GM19452 (cell line): ENCODE measurements around the gene EVI5.
"Not testable (repeated sequence)": the region's sequence is repeated elsewhere in the genome, so short reads cannot be mapped to it uniquely, and the experiment has no call there.

ENCODE experiments used
- ATAC-seq: cut with Tn5 transposase; IDR thresholded peaks from one replicate; pipeline ENCODE4 v1.9.1; 2021; ENCODE audit not compliant: unreplicated experiment

The EVI5 gene

DNA sequence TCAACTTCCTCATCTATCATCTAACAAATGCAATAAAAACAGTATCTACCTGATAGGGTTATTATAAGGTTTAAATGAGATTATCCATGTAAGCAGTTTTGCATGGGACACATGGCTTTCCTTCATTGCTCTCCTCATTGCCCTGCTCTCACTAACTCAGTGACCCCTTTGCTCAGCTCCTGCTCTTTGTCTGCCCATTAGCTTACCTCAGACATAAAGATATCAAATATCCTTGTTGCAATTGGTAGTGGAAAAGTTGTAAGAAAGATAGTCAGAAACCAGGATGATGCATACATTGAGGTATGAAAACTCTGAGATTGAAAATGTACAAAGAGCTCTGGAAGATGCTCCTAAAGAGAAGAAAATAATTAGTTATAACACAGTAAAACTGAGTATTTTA is 89.8 kb downstream of the EVI5 start:
- no peak for ATAC-seq

DNA sequence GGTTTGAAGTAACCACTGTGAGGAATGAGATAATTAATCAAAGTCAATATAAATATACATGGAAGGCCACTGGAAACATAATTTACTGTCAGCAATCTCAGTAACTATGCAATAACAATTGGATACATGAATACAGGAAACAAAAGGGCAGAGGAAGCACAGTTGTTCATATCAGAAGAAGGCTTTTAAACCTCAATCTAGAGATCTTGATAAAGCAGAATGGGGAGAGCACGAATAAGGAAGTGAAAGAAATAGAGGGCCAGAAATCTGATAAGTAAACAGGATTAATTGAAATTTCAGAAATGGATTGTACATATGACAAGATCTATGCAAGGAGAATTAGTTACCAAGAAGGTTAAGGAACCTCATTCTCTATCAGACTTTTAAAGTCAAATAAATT is 93.0 kb downstream of the EVI5 start:
- ATAC-seq, result no peak

DNA sequence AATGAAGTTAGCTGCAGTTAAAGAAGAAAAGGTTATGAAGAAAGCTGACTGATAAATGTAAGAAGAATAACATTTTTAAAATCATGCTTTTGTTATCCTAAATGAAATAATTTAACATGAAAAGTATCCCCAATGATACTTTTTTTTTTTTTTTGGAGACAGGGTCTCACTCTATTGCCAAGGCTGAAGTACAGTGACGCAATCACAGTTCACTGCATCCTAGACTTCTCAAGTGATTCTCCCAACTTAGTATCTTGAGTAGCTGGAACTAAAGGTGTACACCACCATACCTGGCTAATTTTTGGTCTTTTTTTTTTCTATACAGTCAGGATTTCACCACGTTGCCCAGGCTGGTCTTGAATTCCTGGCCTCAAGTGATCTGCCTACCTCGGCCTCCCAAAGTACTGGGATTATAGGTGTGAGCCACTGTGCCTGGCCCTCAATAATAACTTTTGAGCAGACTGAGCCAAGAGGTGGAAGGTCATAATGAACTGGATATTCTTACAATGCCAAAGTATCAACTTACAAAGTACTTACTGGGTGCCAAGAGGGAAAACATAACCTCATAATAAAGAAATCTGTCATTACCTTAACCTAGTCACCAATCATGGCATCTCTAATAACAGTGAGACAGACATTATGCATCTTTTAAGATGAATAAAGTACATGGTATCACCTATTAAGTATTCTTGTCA is 94.5 kb downstream of the EVI5 start:
- ATAC-seq, result no peak

DNA sequence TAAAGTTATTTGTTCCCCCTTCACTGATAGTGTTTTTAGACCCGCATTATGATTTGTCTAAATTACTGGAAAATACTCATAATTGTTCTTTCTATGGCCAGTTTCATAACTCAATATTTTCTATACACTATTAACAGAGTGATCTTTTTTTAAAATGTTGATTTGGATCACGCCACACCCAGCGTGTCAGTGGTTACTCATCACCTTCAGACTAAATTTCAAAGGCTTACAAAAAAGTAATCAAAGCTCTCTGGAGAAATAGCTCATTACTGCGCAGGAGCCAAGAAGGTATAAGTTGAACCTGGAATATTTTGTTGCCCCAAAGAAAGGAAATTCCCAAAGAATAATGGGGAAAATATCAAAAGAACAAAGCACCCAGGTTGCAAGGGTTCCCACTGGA is 104.9 kb downstream of the EVI5 start:
- ATAC-seq, result no peak

DNA sequence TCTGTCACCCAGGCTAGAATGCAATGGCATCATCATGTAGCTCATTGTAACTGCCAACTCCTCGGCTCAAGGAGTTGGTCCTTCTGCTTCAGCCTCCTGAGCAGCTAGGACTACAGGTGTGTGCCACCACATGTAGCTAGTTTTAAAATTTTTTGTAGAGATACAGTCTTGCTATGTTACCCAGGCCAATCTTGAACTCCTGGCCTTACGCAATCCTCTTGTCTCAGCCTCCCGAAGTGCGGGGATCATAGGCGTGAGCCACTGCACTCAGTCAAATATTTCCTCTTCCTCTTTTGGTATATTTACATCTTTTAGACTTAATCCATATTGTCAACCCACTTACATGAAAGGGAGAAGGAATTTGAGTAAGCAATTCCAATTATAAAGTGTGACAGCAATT is 121.1 kb downstream of the EVI5 start:
- no peak for ATAC-seq

DNA sequence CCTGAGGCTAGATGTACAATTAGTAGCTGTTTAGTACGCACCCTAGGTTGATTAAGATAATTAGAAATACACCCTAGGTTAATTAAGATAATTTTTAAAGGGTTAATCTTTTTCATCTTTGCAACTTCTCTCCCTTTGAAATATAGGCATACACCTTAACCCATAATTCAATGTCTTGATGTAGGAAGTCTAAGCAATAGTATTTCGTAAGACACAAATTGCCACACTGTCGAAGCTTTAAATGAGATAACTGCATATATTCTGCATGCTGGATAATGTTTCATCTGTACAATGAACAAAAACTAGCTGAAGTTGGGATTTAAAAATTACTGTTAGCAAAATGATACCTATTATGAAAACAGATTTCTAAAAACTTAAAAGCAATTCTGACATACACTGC is 122.9 kb downstream of the EVI5 start:
- ATAC-seq, result no peak

DNA sequence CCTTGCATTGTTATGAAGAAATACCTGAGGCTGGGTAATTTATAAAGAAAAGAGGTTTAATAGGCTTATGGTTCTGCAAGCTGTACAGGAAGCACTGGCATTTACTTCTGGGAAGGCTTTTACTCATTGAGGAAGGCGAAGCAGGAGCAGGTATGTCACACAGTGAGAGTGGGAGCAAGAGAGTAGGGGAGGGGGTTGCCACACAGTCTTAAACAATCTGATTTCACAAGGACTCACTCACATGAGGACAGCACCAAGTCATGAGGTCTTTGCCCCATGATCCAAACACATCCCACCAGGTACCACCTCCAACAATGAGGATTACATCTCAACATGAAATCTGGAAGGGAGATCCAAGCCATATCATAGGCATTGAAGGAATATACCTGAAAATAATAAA is 127.2 kb downstream of the EVI5 start:
- ATAC-seq, result no peak

DNA sequence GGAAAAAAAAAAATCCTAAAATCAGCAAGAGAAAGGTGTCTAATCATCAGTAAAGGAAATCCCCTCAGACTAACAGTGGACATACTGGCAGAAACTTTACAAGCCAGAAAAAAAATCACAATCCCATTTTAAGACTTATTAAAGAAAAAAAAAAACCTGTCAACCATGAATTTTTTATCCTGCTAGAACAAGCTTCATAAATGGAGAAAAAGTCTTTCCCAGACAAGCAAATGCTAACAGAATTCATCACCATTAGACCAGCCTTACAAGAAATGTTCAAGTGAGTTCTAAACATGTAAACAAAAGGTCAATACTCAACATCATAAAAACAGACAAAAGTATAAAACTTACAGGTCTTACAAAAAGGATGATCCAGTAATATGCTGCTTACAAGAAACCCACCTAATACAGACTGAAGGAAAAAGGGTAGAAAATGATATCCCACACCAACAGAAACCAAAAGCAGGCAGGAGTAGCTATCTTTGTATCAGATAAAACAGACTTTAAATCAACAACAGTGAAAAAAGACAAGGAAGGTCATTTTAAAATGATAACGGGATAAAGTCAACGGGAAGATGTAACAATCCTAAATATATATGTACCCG is 129.6 kb downstream of the EVI5 start:
- ATAC-seq, result no peak

DNA sequence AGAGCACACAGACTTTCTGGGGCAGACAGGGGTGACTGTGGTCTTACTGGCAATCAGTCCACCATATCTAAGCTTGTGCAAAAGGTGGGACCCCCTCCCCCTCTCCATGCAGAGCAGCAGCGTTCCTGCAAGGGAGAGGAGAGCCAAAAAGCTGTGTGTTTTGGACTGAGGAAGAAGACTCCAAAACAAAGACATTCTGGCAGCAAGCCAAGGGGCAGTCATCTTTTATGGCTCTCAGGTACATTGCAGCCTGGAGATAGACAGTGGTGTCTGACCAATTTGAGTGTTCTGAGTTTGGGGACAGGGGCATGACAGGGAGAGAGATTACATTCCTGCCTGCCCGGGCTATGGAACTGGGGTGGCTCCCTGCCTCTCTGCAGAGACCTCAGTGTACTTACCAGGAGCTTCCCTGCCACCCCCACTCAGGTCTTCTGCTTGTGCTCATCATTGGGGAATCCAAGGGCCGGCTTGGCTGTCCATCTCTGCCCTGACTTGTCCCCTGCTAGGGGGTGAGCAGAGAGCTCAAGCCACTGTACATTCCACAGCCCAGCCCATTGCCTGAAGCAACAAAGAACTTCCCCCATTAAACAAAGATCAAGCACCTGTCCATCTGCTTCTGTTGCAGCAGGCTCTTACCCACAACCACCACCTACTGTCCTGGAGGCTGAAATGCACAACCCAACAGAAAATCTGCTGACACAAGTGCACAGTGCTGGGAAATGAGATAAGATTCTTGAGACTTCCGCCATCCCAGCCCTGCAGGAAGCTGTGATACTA is 131.1 kb downstream of the EVI5 start:
- ATAC-seq, result no peak

DNA sequence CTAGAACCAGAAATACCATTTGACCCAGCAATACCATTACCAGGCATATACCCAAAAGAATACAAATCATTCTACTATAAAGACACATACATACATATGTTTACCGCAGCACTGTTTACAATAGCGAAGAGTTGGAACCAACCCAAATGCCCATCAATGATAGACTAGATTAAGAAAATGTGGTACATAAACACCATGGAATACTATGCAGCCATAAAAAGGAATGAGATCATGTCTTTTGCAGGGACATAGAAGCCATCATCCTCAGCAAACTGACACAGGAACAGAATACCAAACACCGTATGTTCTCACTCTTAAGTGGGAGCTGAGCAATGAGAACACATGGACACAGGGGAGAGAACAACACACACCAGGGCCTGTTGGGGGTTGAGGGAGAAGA is 144.2 kb downstream of the EVI5 start:
- not testable (repeated sequence) for ATAC-seq

DNA sequence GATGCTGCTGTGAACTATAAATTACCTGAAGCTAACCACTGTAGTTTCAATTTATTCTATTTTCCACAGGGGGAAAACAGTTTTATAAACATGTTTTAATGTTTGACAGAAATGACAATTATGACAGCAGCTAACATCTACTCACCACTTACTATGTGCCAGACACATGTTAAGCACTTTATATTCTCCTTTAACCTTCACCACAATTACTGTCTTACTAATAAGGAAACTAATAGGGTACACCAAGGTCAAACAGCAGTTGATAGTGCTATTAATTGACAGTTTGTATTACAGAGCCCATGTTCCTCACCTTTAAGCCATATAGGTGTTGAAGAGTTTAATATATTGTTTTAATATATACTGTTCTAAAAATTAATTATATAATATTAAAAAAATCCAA is 146.4 kb downstream of the EVI5 start:
- no peak for ATAC-seq

DNA sequence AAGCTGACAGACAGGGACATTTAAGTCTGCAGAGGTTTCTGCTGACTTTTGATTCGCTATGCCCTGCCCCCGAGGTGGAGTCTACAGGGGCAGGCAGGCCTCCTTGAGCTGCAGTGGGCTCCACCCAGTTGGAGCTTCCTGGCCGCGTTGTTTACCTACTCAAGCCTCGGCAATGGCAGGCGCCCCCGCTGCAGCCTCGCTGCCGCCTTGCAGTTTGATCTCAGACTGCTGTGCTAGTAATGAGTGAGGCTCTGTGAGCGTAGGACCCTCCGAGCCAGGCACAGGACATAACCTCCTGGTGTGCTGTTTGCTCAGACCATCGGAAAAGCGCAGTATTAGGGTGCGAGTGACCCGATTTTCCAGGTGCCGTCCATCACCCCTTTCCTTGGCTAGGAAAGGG is 149.7 kb downstream of the EVI5 start:
- not testable (repeated sequence) for ATAC-seq

DNA sequence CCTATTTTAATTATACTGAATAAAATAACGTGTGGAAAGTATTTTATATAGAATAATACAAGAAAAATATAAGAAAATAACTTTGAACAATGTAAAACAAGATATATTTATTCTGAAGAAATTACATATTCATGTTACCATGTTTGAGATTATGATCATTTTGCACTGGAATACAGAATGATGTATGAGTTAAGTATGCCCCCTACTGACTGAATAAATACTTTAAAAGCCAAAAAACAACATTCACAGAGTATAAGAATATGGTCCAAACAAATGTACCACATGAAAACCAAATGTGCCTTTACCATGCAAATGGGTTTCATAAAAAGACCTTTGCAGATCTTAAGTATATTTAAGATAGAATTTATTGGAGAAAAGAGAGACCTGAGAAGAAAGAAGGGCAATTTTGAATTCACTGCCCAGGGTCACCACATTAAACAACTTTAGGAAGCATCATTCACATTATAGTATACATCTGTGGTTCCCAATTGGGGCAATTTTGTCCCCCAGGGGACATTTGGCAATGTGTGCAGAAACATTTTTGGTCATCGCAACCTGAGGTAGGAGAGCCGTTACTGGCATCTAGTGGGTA is 161.6 kb downstream of the EVI5 start:
- ATAC-seq, result no peak

DNA sequence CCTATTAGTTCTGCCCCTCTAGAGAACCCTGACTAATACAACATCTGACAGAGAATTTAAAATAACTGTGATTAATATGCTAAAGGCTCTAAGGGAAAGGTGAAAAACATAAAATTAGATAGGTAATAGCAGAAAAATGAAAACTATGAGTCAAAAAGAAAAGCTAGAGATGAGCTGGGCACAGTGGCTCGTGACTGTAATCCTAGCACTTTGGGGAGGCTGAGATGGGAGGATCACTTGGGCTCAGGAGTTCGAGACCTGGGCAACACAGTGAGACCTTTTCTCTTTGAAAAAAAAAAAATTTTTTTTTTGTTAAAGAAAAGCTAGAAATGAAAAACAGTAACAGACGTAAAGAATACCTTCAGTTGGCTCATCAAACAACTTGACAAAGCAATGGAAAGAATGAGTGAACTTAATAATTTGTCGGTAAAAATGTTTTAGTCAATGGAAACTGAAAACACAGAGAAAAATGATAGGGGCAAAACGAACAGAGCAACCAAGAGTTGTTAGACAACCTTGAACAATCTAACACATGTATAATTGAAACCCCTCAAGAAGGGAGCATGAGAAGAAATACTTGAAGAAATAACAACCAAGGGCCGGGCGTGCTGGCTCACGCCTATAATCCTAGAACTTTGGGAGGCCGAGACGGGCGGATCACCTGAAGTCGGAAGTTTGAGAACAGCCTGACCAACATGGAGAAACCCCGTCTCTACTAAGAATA is 165.3 kb downstream of the EVI5 start:
- ATAC-seq, result no peak

DNA sequence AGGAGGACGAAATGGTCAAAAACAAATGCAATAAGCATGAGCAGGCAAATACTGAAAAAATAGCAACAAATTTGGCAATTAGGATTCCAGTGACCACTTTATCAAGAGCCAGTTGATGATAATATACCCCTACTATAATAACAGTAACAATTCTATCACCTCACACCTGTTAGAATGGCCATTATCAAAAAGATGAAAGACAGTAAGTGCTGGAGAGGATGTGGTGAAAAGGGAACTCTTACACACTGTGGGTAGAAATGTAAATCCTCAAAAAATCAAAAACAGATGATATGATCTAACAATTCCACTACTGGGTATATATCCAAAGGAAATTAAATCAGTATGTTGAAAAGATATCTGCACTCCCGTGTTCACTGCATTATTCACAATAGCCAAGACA is 183.9 kb downstream of the EVI5 start:
- ATAC-seq, result no peak

DNA sequence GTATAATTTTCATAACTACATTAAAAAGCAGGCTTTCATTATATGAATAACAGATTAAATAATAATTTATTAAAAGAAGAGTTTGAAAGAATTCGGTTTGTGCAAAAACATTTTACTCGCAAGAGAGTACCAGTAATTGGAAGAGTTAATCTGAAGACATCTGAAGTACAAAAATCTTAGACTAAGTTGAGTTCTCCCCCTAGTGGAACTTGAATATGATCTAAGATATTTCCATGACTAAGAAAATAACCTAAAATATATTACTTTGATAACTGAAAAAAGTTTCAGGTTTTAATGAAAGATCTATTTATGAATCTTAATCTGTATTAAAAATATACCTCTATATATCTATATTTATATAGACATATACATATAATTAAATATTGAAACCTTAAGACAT is 185.7 kb downstream of the EVI5 start:
- ATAC-seq, result no peak

DNA sequence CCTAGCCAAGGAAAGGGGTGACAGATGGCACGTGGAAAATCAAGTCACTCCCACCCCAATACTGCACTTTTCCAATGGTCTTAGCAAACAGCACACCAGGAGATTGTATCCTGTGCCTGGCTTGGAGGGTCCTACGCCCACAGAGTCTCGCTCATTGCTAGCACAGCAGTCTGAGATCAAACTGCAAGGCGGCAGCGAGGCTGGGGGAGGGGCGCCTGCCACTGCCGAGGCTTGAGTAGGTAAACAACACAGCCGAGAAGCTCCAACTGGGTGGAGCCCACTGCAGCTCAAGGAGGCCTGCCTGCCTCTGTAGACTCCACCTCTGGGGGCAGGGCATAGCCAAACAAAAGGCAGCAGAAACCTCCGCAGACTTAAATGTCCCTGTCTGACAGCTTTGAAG is 195.5 kb downstream of the EVI5 start:
- not testable (repeated sequence) for ATAC-seq

DNA sequence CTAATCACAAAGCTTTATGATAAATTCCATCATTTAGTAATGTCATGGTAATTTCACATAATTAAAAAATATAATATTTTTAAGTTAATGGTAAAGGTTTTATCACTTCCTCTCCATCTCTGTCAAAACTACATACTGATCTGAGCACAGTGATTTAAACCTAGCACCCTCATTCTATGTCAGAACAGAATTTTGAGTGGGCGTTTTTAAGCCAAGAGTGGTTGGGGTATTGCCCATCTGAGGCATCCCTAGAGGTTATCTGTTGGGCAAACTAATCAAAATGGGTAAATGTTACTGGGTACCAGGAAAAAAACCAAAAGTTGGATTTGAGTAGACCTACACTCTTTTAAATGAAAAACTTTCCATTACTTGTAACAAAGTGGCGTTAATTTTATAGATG is 197.5 kb downstream of the EVI5 start:
- no peak for ATAC-seq

DNA sequence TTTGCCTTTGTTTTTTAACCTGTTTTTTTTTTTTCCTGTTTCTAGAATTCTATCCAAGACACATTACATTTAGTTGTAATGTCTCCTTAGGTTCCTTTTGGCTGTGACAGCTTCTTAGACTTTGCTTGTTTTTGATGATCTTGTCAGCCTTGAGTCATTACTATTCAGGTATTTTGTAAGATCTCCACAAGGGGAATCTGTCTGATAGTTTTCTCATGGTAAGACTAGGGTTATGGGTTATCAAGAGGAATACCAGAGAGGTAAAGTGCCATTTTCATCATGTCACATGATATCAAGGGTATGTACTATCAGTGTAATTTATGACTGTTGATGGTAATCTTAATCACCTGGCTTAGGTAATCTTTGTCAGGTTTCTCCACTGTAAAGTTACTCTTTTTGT is 199.1 kb downstream of the EVI5 start:
- no peak for ATAC-seq

DNA sequence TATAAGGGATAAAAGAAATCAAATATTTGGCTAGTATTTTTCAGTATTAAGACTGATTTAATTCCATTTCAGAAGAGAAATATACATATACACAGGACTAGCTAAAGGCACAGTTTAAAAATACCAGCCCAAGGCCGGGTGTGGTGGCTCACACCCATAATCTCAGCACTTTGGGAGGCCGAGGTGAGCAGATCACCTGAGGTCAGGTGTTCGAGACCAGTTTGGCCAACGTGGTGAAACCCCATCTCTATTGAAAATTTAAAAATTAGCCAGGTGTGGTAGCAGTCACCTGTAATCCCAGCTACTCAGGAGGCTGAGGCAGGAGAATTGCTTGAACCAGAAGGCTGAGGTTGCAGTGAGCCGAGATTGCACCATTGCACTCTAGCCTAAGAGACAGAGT is 200.1 kb downstream of the EVI5 start:
- not testable (repeated sequence) for ATAC-seq
